PC-3 (cell line): ENCODE data around the gene SMC1B. TPM values are rescaled to one million over a fixed set of nuclear protein-coding genes. Genes with fewer than 3 reads are reported as not detected.

Source experiments
- ATAC-seq: fragments of 200-7000 bp; cut with Tn5 transposase; 2 replicates; pipeline ENCODE4 v1.9.1; 2020; ENCODE audit warnings: mild to moderate bottlenecking, moderate library complexity
- BruUV-seq: library from RNA; stranded (reverse); fragments of 400-500 nt; replicated peaks from 2 replicates; lab custom pipeline; 2021; lab: Mats Ljungman, UMichigan
- CTCF ChIA-PET: fragments of 300-600 bp; sonication (Branson Sonifier 250); formaldehyde crosslinking; loops from one replicate; lab custom pipeline; 2022; ENCODE audit warnings: antibody characterized with exemption; lab: Charles Lee
- POLR2A ChIA-PET: fragments of 300-600 bp; sonication (Branson Sonifier 250); formaldehyde crosslinking; loops from one replicate; lab custom pipeline; 2022; ENCODE audit warnings: antibody characterized with exemption; ENCODE audit not compliant: unreplicated experiment; lab: Charles Lee
- DNase-seq: peaks from one replicate; pipeline ENCODE4 v3.0.0-alpha.2; 2015
- H2AFZ ChIP-seq: fragments of 300-600 bp; sonication (generic); 2 replicates; pipeline ENCODE4 v1.6.0; 2016; ENCODE audit warnings: antibody characterized with exemption, low read length
- H3F3A ChIP-seq: fragments of 300-600 bp; sonication (generic); one replicate; pipeline ENCODE4 v1.6.0; 2017; ENCODE audit warnings: antibody characterized with exemption, low read length, control low read depth, mild to moderate bottlenecking; ENCODE audit not compliant: unreplicated experiment
- H3K27ac ChIP-seq: fragments of 300-600 bp; sonication (generic); 2 replicates; pipeline ENCODE4 v1.5.1; 2016; ENCODE audit warnings: mild to moderate bottlenecking, low read length
- H3K27me3 ChIP-seq: fragments of 300-600 bp; sonication (generic); 2 replicates; pipeline ENCODE4 v1.6.1; 2016; ENCODE audit warnings: low read length, mixed read lengths
- H3K36me3 ChIP-seq: fragments of 300-600 bp; sonication (generic); 2 replicates; pipeline ENCODE4 v1.6.1; 2016; ENCODE audit warnings: low read depth, mixed run types, low read length, mixed read lengths
- H3K4me1 ChIP-seq: fragments of 300-600 bp; sonication (generic); 2 replicates; pipeline ENCODE4 v1.5.1; 2016; ENCODE audit warnings: low read length; ENCODE audit not compliant: insufficient read depth
- H3K4me2 ChIP-seq: fragments of 300-600 bp; sonication (generic); 2 replicates; pipeline ENCODE4 v1.6.0; 2016; ENCODE audit warnings: low read length
- H3K4me3 ChIP-seq: fragments of 300-600 bp; sonication (generic); 2 replicates; pipeline ENCODE4 v1.5.1; 2016; ENCODE audit warnings: mild to moderate bottlenecking, low read length, mixed read lengths
- H3K79me2 ChIP-seq: fragments of 300-600 bp; sonication (generic); 2 replicates; pipeline ENCODE4 v1.6.1; 2017; ENCODE audit warnings: low read length, mixed read lengths
- H3K9ac ChIP-seq: fragments of 300-600 bp; sonication (generic); 2 replicates; pipeline ENCODE4 v1.6.0; 2016; ENCODE audit warnings: mild to moderate bottlenecking, low read length
- H3K9me2 ChIP-seq: fragments of 300-600 bp; sonication (generic); replicated peaks from 2 replicates; pipeline ENCODE4 v1.6.1; 2016; ENCODE audit warnings: mixed run types, low read length, mixed read lengths
- H3K9me3 ChIP-seq: fragments of 300-600 bp; sonication (generic); 2 replicates; pipeline ENCODE4 v1.6.1; 2016; ENCODE audit warnings: low read length, mixed read lengths
- H4K20me1 ChIP-seq: fragments of 300-600 bp; sonication (generic); 2 replicates; pipeline ENCODE4 v1.6.1; 2016; ENCODE audit warnings: low read length, mixed read lengths
- CTCF ChIP-seq: fragments of 300-600 bp; sonication (generic); conservative IDR thresholded peaks from 2 replicates; pipeline ENCODE4 v1.5.1; 2017; ENCODE audit warnings: antibody characterized with exemption, low read depth, mild to moderate bottlenecking, low read length
- EZH2 ChIP-seq: fragments of 300-600 bp; sonication (generic); IDR thresholded peaks from one replicate; pipeline ENCODE4 v1.6.1; 2017; ENCODE audit warnings: antibody characterized with exemption, mild to moderate bottlenecking, low read length; ENCODE audit not compliant: unreplicated experiment
- EZH2phosphoT487 ChIP-seq: fragments of 300-600 bp; sonication (generic); IDR thresholded peaks from 2 replicates; pipeline ENCODE4 v1.6.1; 2018; ENCODE audit warnings: mild to moderate bottlenecking, antibody characterized with exemption, low read length, borderline replicate concordance
- intact Hi-C: fragments of 100-400 bp; cut with micrococcal nuclease; formaldehyde crosslinking; loops from 2 replicates; pipeline ENCODE4 v1.9.0; 2023
- total RNA-seq: library from RNA; depleted of rRNA; stranded (reverse); fragments of >200 nt; gene quantifications from 2 replicates; pipeline ENCODE4 v1.2.3, GENCODE V29; 2014

The SMC1B gene
- total RNA-seq, 1 experiment from 2014 or later = 0.04 TPM

DNA sequence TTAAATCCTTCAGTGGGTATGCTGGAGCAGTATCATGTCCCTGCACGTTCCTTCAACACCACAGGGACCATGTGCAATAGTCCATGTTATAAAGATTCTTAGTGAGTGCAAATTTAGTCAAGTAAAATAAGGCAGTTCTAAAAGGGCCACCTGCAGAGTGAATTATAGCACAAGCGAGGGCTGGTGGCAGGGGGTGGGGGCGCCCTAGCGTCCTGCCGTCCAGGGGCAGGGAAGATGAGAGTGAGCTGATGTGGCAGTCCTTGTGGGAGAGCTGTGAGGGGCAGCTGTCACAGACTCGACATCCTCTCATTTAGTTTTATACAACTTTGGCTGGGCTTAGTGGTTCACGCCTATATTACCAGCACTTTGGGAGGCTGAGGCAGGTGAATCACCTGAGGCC lies 74.6 kb downstream of the SMC1B start:
- Histone ChIP-seq H3K79me2 (no peaks in the 10 kb centered on the region), H3K9me3 (no peaks in the 10 kb centered on the region), H3K4me3 (no peak overlapping the region), H3K27me3 (no peaks in the 10 kb centered on the region), H3K36me3 (peaks cover 7% of the 10 kb centered on the region; the same call in 1 of the 2 replicates), H3K9ac (no peak overlapping the region), H4K20me1 (no peaks in the 10 kb centered on the region), H3K27ac (no peak overlapping the region), H2AFZ (no peak overlapping the region), H3K9me2 (no peaks in the 10 kb centered on the region), H3K4me1 (no peaks in the 10 kb centered on the region), H3K4me2 (no peak overlapping the region), H3F3A (no peaks in the 10 kb centered on the region)
- ATAC-seq = no peak
- no peak for DNase-seq
- BruUV-seq = no TSS peak
- TF ChIP-seq EZH2phosphoT487 (no peak), CTCF (no peak), EZH2 (no peak)
- intact Hi-C loops = no loop called here
- POLR2A ChIA-PET = no interaction called here
- CTCF ChIA-PET = no interaction called here

- no peaks in the 10 kb centered on the region for H3K9me2 ChIP-seq
Observed at GRCh38 chr22:45337536-45337935, 75.9 kb downstream of the SMC1B start.

More at GRCh38 chr22:45337536-45337935, 75.9 kb downstream of the SMC1B start:
- Histone ChIP-seq H3K4me3 (no peak overlapping the region), H3K27me3 (no peaks in the 10 kb centered on the region), H2AFZ (no peak overlapping the region), H4K20me1 (no peaks in the 10 kb centered on the region), H3K4me1 (no peaks in the 10 kb centered on the region), H3K79me2 (no peaks in the 10 kb centered on the region), H3F3A (no peaks in the 10 kb centered on the region), H3K36me3 (peaks cover 7% of the 10 kb centered on the region; the same call in 1 of the 2 replicates), H3K9ac (no peak overlapping the region), H3K4me2 (no peak overlapping the region), H3K9me3 (no peaks in the 10 kb centered on the region), H3K27ac (no peak overlapping the region)
- TF ChIP-seq EZH2 (no peak), EZH2phosphoT487 (no peak), CTCF (no peak)
- intact Hi-C loops = no loop called here
- POLR2A ChIA-PET = no interaction called here
- ATAC-seq (no peak), DNase-seq (no peak)
- CTCF ChIA-PET = no interaction called here
- BruUV-seq = no TSS peak
